WTC11 (cell line): Measurements from ENCODE around the gene CDHR5. TPM values are rescaled to one million over a fixed set of nuclear protein-coding genes. Genes with fewer than 3 reads are reported as not detected.

ENCODE experiments used
- ATAC-seq: fragments of 200-7000 bp; cut with Tn5 transposase; 2 replicates; pipeline ENCODE4 v1.10.0; 2021; ENCODE audit warnings: mild to moderate bottlenecking, moderate library complexity
- CTCF ChIA-PET: fragments of 300-600 bp; sonication (Branson Sonifier 250); formaldehyde crosslinking; loops from one replicate; lab custom pipeline; 2021; ENCODE audit warnings: antibody characterized with exemption; lab: Charles Lee
- POLR2A ChIA-PET: fragments of 350-600 bp; sonication (Branson Sonifier 250); formaldehyde crosslinking; loops from one replicate; lab custom pipeline; 2021; ENCODE audit warnings: antibody characterized with exemption; lab: Charles Lee
- DNase-seq: peaks from one replicate; pipeline ENCODE4 v3.0.0; 2021; ENCODE audit warnings: low spot score
- H3K27ac Mint-ChIP-seq: 2 replicates; pipeline ENCODE4 v1.8.0; 2021; ENCODE audit warnings: mixed read lengths
- H3K27me3 Mint-ChIP-seq: 2 replicates; pipeline ENCODE4 v1.8.0; 2021; ENCODE audit warnings: low read depth, mild to moderate bottlenecking, moderate library complexity, mixed read lengths
- H3K36me3 Mint-ChIP-seq: 2 replicates; pipeline ENCODE4 v1.8.0; 2021; ENCODE audit warnings: mixed read lengths
- H3K4me1 Mint-ChIP-seq: 2 replicates; pipeline ENCODE4 v1.8.0; 2022; ENCODE audit warnings: mixed read lengths
- H3K4me3 Mint-ChIP-seq: 2 replicates; pipeline ENCODE4 v1.8.0; 2021; ENCODE audit warnings: mild to moderate bottlenecking, moderate library complexity, mixed read lengths
- H3K9me3 Mint-ChIP-seq: 2 replicates; pipeline ENCODE4 v1.8.0; 2021; ENCODE audit warnings: mixed read lengths
- E2F4 ChIP-seq: sonication (generic); formaldehyde crosslinking; IDR thresholded peaks from 2 replicates; pipeline ENCODE4 v1.8.1; 2022; ENCODE audit warnings: low read depth, mild to moderate bottlenecking, moderate library complexity, missing genetic modification reagents, borderline replicate concordance
- GTF2I ChIP-seq: fragments of 250-450 bp; sonication (Bioruptor Pico); conservative IDR thresholded peaks from 2 replicates; pipeline ENCODE4 v1.4.0; 2021; ENCODE audit warnings: mild to moderate bottlenecking
- IRF1 ChIP-seq: sonication (generic); formaldehyde crosslinking; IDR thresholded peaks from 2 replicates; pipeline ENCODE4 v1.8.0; 2023; ENCODE audit warnings: missing genetic modification reagents
- MYBL2 ChIP-seq: sonication (generic); formaldehyde crosslinking; IDR thresholded peaks from 2 replicates; pipeline ENCODE4 v1.8.1; 2023; ENCODE audit warnings: mild to moderate bottlenecking, moderate library complexity, missing genetic modification reagents
- NFATC4 ChIP-seq: fragments of 250-450 bp; sonication (Bioruptor Pico); IDR thresholded peaks from 2 replicates; pipeline ENCODE4 v1.9.0; 2021; ENCODE audit warnings: mild to moderate bottlenecking
- NFE2L1 ChIP-seq: sonication (generic); formaldehyde crosslinking; IDR thresholded peaks from 2 replicates; pipeline ENCODE4 v1.8.1; 2023; ENCODE audit warnings: missing genetic modification reagents
- NR1H2 ChIP-seq: sonication (generic); formaldehyde crosslinking; IDR thresholded peaks from 2 replicates; pipeline ENCODE4 v1.9.0; 2021; ENCODE audit warnings: mild to moderate bottlenecking, moderate library complexity, missing genetic modification reagents
- PRDM15 ChIP-seq: sonication (generic); formaldehyde crosslinking; IDR thresholded peaks from 2 replicates; pipeline ENCODE4 v1.8.0; 2022; ENCODE audit warnings: missing genetic modification reagents
- SMAD4 ChIP-seq: sonication (generic); formaldehyde crosslinking; IDR thresholded peaks from 2 replicates; pipeline ENCODE4 v1.8.0; 2022; ENCODE audit warnings: mild to moderate bottlenecking, missing genetic modification reagents
- SP1 ChIP-seq: sonication (generic); formaldehyde crosslinking; conservative IDR thresholded peaks from 2 replicates; pipeline ENCODE4 v1.8.1; 2022; ENCODE audit warnings: missing genetic modification reagents
- TP53 ChIP-seq: sonication (generic); formaldehyde crosslinking; IDR thresholded peaks from 2 replicates; pipeline ENCODE4 v1.8.1; 2023; ENCODE audit warnings: mild to moderate bottlenecking, missing genetic modification reagents
- ZNF281 ChIP-seq: sonication (generic); formaldehyde crosslinking; IDR thresholded peaks from 2 replicates; pipeline ENCODE4 v1.8.0; 2023; ENCODE audit warnings: mild to moderate bottlenecking, missing genetic modification reagents
- ZNF317 ChIP-seq: sonication (generic); formaldehyde crosslinking; IDR thresholded peaks from 2 replicates; pipeline ENCODE4 v1.8.1; 2023; ENCODE audit warnings: low read depth, mild to moderate bottlenecking, moderate library complexity, missing genetic modification reagents, borderline replicate concordance
- ZNF532 ChIP-seq: fragments of 250-450 bp; sonication (Bioruptor Pico); IDR thresholded peaks from 2 replicates; pipeline ENCODE4 v1.9.0; 2021; ENCODE audit warnings: mild to moderate bottlenecking, borderline replicate concordance
- total RNA-seq: library from RNA; stranded (reverse); gene quantifications from 3 replicates; pipeline ENCODE4 v1.2.3, GENCODE V29; 2021
- TF ChIP-seq, protein P1 (sequence below): sonication (generic); formaldehyde crosslinking; IDR thresholded peaks from 2 replicates; pipeline ENCODE4 v1.8.1; 2022; ENCODE audit warnings: missing genetic modification reagents, borderline replicate concordance
- TF ChIP-seq, protein P2 (sequence below): sonication (generic); formaldehyde crosslinking; IDR thresholded peaks from 2 replicates; pipeline ENCODE4 v1.8.1; 2023; ENCODE audit warnings: mild to moderate bottlenecking, missing genetic modification reagents, moderate library complexity
- TF ChIP-seq, protein P3 (sequence below): sonication (generic); formaldehyde crosslinking; IDR thresholded peaks from 2 replicates; pipeline ENCODE4 v1.8.0; 2022; ENCODE audit warnings: mild to moderate bottlenecking, missing genetic modification reagents

CDHR5 gene
- total RNA-seq, 1 experiment from 2014 or later, result 0.26 TPM

DNA sequence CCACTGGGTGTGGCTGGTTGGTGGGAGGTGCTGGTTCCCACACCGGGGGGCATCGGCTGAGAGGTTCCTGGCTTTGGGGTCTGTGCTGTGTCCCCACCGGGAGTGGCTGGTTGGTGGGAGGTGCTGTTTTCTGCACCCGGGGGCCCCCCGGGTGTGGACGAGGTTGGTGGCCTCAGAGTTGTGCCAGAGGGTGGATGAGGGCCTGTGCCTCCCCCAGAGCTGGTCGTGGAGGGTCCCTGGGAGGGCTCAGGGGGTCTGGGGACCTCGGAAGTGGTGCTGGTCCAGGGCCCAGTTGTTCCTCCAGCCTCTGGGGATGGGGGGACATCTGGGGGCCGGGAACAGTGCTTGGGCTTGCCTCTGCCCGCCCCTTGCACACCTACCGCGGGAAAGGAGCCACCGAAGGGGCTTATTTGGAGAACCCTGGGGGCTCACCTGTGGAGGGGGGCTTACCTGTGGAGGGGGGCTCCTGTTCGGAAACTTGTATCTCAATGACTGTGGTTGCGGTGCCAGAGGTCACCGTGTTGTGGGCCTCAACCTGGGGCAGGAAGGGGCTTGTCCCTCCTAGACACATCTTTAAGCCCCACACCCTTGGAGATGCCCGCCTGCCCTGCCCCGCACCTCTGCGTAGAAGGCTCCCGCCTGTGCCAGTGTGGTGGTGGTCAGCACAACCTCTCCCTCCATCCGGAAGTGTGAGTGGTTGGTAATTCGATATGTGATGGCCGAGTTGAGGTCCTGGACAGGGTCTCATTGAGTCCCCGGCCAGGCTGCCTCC lies 5.7 kb downstream of the CDHR5 start:
- no peaks in the 10 kb centered on the region for H3K4me1 Mint-ChIP-seq
- no peaks in the 10 kb centered on the region for H3K9me3 Mint-ChIP-seq
- no peak for ATAC-seq
- H3K36me3 Mint-ChIP-seq, result no peaks in the 10 kb centered on the region
- H3K4me3 Mint-ChIP-seq, result no peak overlapping the region
- ChIA-PET POLR2A (no interaction called here), CTCF (interaction anchor here (0.8 kb wide), 1 partner anchor 63 kb away, joined by 3 read pairs; no protein-coding TSS in a partner anchor)
- no peaks in the 10 kb centered on the region for H3K27me3 Mint-ChIP-seq
- no peak for DNase-seq
- H3K27ac Mint-ChIP-seq, result no peak overlapping the region
- TF ChIP-seq ZNF532 (CRISPR knock-in tag) (no peak), SP1 (no peak), SMAD4 (CRISPR knock-in tag) (no peak), NR1H2 (no peak)
- TF ChIP-seq, protein P1, sequence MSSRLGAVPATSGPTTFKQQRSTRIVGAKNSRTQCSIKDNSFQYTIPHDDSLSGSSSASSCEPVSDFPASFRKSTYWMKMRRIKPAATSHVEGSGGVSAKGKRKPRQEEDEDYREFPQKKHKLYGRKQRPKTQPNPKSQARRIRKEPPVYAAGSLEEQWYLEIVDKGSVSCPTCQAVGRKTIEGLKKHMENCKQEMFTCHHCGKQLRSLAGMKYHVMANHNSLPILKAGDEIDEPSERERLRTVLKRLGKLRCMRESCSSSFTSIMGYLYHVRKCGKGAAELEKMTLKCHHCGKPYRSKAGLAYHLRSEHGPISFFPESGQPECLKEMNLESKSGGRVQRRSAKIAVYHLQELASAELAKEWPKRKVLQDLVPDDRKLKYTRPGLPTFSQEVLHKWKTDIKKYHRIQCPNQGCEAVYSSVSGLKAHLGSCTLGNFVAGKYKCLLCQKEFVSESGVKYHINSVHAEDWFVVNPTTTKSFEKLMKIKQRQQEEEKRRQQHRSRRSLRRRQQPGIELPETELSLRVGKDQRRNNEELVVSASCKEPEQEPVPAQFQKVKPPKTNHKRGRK (CRISPR knock-in tag), result no peak
- TF ChIP-seq, protein P2, sequence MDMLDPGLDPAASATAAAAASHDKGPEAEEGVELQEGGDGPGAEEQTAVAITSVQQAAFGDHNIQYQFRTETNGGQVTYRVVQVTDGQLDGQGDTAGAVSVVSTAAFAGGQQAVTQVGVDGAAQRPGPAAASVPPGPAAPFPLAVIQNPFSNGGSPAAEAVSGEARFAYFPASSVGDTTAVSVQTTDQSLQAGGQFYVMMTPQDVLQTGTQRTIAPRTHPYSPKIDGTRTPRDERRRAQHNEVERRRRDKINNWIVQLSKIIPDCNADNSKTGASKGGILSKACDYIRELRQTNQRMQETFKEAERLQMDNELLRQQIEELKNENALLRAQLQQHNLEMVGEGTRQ (CRISPR knock-in tag), result no peak
- TF ChIP-seq, protein P3, sequence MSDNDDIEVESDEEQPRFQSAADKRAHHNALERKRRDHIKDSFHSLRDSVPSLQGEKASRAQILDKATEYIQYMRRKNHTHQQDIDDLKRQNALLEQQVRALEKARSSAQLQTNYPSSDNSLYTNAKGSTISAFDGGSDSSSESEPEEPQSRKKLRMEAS (CRISPR knock-in tag), result no peak
- TF ChIP-seq, all 79 proteins: peak for 0

DNA sequence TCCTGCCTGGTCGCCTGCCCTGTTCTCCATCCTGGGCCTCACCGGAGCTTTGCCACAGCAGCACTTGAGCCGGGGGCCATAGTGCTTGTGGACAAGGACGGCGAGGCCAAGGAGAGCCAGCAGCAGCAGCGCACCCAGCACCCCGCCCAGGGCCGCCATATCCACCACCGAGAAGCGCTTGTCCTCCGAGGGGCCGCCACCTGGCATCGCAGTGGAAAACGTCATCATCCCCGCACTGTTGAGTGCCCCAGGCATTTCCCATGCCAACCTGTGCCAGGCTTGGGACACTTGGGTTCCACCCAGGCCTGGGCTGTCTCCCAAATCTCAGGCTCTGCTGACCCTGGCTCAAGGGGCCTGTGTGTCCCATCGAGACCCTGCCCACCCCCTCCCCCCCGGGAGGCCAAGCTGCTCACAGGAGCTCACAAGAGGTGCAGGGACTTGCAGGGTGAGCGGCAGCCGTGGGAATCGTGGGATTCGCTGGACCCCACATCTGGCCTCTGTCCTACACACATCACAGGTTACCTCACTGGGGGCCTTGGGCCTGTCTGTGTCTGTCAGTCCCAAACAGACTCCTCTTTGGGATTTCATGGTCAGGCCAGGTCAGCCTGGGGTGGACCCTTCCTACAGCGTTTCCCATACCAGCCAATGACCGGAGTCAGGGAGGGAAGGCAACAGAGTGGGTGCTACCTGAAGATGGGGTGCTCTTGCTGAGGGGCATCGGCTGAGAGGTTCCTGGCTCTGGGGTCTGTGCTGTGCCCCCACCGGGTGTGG lies 6.7 kb downstream of the CDHR5 start:
- ChIA-PET POLR2A (interaction anchor here (0.5 kb wide), 1 partner anchor 112 kb away, joined by 4 read pairs; no protein-coding TSS in a partner anchor), CTCF (no interaction called here)
- DNase-seq (no peak), ATAC-seq (no peak)
- no peaks in the 10 kb centered on the region for H3K4me1 Mint-ChIP-seq
- H3K27ac Mint-ChIP-seq, result no peak overlapping the region
- no peaks in the 10 kb centered on the region for H3K36me3 Mint-ChIP-seq
- no peaks in the 10 kb centered on the region for H3K9me3 Mint-ChIP-seq
- no peak overlapping the region for H3K4me3 Mint-ChIP-seq
- no peaks in the 10 kb centered on the region for H3K27me3 Mint-ChIP-seq
- TF ChIP-seq E2F4 (CRISPR knock-in tag) (no peak), ZNF281 (CRISPR knock-in tag) (no peak), NFATC4 (no peak), MYBL2 (CRISPR knock-in tag) (no peak), ZNF317 (CRISPR knock-in tag) (no peak), PRDM15 (CRISPR knock-in tag) (no peak), GTF2I (CRISPR knock-in tag) (no peak), TP53 (CRISPR knock-in tag) (no peak), IRF1 (CRISPR knock-in tag) (no peak), NFE2L1 (CRISPR knock-in tag) (no peak)
- TF ChIP-seq, all 79 proteins: peak for 0
